Myocyte (in vitro differentiated cells): ENCODE measurements around the gene TBC1D20. TPM values are rescaled to one million over a fixed set of nuclear protein-coding genes. Genes with fewer than 3 reads are reported as not detected.
"Not testable (repeated sequence)": the region's sequence is repeated elsewhere in the genome, so short reads cannot be mapped to it uniquely, and the experiment has no call there.

ENCODE experiments used
- DNase-seq: peaks from one replicate; pipeline ENCODE4 v3.0.0-alpha.2; 2012; ENCODE audit warnings: low read depth
- polyA plus RNA-seq: library from polyadenylated mRNA; unstranded; fragments of >200 nt; gene quantifications from one replicate; pipeline ENCODE4 v1.2.1, GENCODE V29; 2012; ENCODE audit warnings: missing spikeins
- total RNA-seq: library from RNA; depleted of rRNA; stranded (reverse); fragments of >200 nt; gene quantifications from 2 replicates; pipeline ENCODE4 v1.2.3, GENCODE V29; 2014

The TBC1D20 gene
- total RNA-seq, result 29.1 and 40.1 TPM in 2 replicates
- polyA plus RNA-seq, result 45.1 TPM

GRCh38 chr20:462199-462991 is at the start of gene TBC1D20:
TBC1D20 (minus strand) TSS chr20:462533; CDS start chr20:462405, 128 bp downstream.
- peak; percentile 90 for DNase-seq

GRCh38 chr20:510328-511057 is 48.2 kb upstream of the TBC1D20 start:
- DNase-seq, result not testable (repeated sequence)

GRCh38 chr20:508364-508787 is 46.0 kb upstream of the TBC1D20 start:
- not testable (repeated sequence) for DNase-seq

GRCh38 chr20:507761-508332 is 45.5 kb upstream of the TBC1D20 start:
- DNase-seq, result no peak

GRCh38 chr20:507006-507758 is 44.8 kb upstream of the TBC1D20 start:
- DNase-seq, result peak; percentile 29

- DNase-seq, result no peak
Measured at GRCh38 chr20:504632-505075, 42.3 kb upstream of the TBC1D20 start.

GRCh38 chr20:503048-503737 is 40.9 kb upstream of the TBC1D20 start:
- no peak for DNase-seq

- no peak for DNase-seq
Measured at GRCh38 chr20:497979-498378, 35.6 kb upstream of the TBC1D20 start.

- DNase-seq, result peak; percentile 85
Measured at GRCh38 chr20:496126-496696, 33.9 kb upstream of the TBC1D20 start.

- DNase-seq, result no peak
Measured at GRCh38 chr20:492159-492558, 29.8 kb upstream of the TBC1D20 start.

- no peak for DNase-seq
Measured at GRCh38 chr20:487655-488054, 25.3 kb upstream of the TBC1D20 start.

GRCh38 chr20:483815-484644 is 21.7 kb upstream of the TBC1D20 start:
- DNase-seq, result peak; percentile 53

- no peak for DNase-seq
Measured at GRCh38 chr20:481167-481566, 18.8 kb upstream of the TBC1D20 start.

- DNase-seq, result no peak
Measured at GRCh38 chr20:480044-480443, 17.7 kb upstream of the TBC1D20 start.

- DNase-seq, result no peak
Measured at GRCh38 chr20:479487-479886, 17.2 kb upstream of the TBC1D20 start.

GRCh38 chr20:478949-479429 is 16.7 kb upstream of the TBC1D20 start:
- DNase-seq, result peak; percentile 67

- peak; percentile 39 for DNase-seq
Measured at GRCh38 chr20:478010-478948, 15.9 kb upstream of the TBC1D20 start.
